Measurements from ENCODE around the gene MCTS1.
"Not testable (repeated sequence)": the region's sequence is repeated elsewhere in the genome, so short reads cannot be mapped to it uniquely, and the experiment has no call there.

MCTS1 gene

GRCh38 chrX:120603707-120604360, at the start of gene MCTS1:
MCTS1 (plus strand) TSS chrX:120604101; CDS start chrX:120604237, 136 bp downstream.
- peak; percentile 89 for DNase-seq

DNA sequence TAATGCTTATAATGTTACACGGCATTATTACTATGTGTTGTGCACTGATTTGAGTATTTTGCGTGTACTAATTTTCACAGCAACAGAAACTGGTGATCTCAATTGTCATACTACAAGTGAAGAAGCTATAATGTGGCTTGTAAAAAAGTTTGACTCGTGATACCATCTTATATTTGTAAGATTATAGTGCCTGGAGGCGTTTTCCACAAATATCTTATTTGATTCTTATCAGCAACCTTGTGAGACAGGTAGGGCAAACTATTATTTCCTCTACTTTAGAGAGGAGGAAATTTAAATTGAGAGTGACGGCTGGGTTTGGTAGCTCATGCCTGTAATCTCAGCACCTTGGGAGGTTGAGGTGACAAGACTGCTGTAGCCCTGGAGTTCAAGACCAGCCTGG, 47.6 kb upstream of the MCTS1 start:
- no peak for DNase-seq

DNA sequence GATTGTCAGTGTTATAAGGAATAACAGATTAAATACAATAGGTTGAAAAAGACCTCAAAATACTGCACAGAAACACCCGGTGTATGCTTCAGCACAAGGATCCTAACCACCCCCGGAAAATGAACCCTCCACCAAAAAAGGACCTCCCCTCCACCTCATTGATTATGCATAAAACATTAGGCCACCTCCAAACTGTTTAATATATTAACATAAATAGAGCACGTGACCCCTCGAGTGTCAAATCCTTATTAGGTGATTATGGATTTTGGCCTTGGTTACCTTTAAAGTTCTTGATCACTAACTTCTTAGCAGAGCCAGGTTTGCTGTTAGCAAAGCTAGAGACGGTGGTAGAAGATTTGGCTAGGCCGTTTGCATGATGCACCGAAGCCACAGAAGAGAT, 44.1 kb upstream of the MCTS1 start:
- DNase-seq = no peak

- DNase-seq = peak; percentile 25
These were observed 43.5 kb upstream of the MCTS1 start for GRCh38 chrX:120560405-120560841.

DNA sequence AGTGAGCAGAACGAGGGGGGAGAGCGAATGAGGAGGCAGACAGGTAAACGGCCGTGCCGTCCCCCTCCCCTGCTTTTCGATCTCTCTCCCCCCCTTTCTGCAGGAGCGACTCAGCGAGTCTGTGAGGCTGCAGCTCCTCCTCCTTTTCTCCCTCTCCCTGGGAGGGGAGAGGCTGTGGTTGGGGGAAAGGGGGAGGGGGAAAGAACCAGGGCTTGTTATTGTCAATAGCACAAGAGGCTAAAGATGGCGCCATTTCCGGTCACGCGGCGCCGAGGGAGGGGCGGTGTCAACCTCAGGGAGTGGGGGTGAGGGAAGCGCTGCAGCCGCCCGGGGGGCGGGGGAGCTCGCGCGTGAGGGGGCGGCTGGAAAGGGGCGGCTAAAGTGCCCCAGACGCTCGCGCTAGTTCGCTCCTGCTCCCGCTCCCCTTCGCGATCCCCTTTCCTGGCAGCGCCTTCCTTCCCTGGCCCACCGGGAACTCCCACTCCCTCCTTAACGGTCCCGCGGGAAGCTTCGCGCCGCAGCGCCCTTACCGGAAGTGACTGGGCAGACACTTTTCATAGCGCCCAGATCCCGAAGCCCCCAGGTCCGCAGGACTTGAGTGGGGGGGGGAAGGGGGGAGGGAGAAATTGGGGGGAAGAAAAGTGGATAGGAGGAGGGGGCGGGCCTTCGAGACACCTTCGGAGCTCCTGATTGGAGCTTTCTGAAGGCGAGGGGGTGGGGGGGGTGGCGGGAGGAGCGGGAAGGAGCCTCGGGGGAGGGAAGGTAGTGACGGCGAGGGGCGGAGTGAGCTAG, 42.9 kb upstream of the MCTS1 start, which contains the start of gene CUL4B:
Gene CUL4B, minus strand, starts transcription at position 121 of the 792 bp plus-strand sequence. CDS start 324 bp downstream, outside the sequence.
- DNase-seq = peak; percentile 92

GRCh38 chrX:120561634-120562568, 42.0 kb upstream of the MCTS1 start:
- no peak for DNase-seq

GRCh38 chrX:120562569-120562926, 41.4 kb upstream of the MCTS1 start:
- no peak for DNase-seq

DNA sequence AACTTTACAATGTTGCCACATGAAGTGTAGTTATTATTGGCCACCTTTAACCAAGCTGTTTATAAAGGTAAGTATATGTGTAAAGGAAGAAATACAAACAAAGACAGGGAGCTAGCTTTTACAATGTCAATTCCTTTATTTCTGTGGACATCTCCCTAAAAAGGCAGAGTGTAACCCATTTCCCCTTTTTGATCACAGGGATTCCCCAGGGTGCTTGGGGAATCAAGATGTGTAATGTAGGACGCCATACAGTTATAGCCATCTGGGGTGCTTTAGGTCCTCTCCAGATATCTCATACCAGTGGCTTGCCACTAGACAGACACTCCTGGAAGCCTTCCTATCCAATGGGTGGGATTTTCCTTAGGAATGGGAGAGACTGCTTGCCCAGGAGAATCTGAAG, 39.0 kb upstream of the MCTS1 start:
- no peak for DNase-seq

- no peak for DNase-seq
These were observed 37.1 kb upstream of the MCTS1 start for GRCh38 chrX:120566817-120567216.

- no peak for DNase-seq
These were observed 35.9 kb upstream of the MCTS1 start for GRCh38 chrX:120568035-120568434.

- DNase-seq = no peak
These were observed 35.3 kb upstream of the MCTS1 start for GRCh38 chrX:120568609-120569008.

GRCh38 chrX:120570011-120570600, 33.8 kb upstream of the MCTS1 start:
- DNase-seq = no peak

- DNase-seq = not testable (repeated sequence)
These were observed 30.1 kb upstream of the MCTS1 start for GRCh38 chrX:120573806-120574205.

GRCh38 chrX:120575379-120576114, 28.4 kb upstream of the MCTS1 start:
- no peak for DNase-seq

GRCh38 chrX:120585702-120586101, 18.2 kb upstream of the MCTS1 start:
- DNase-seq = no peak

DNA sequence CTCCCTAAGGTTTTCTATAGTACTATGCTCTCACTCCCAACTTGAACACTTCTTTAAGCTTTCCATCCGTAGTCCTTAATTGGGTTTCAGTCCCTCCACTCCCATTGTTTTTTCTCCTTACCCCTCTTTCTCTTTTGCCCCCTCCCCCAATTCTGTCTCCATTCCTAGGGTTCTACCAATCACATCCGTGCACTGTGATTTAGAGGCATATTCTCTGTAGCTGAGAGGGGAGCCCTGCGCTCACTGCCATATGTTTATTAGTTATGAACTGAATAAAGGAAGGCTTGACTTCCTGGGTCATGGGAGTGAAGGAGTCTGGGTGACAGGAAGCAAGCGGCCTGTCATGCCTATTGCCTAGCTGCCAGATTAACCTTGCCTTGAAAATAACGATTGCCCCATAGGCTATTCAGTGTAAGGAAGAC, 471 bp downstream of the MCTS1 start:
- peak; percentile 54 for DNase-seq

DNA sequence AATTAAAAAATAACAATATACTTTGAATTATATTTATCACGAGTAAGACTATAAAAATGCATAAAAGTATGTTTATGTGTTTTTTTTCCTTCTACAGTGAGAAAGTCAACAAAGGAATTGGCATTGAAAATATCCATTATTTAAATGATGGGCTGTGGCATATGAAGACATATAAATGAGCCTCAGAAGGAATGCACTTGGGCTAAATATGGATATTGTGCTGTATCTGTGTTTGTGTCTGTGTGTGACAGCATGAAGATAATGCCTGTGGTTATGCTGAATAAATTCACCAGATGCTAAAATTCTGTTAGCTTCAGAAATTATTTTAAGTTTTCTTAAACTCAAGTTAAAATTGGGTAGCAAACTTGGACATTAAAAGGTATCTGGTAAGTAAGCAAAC, 8.2 kb downstream of the MCTS1 start:
- DNase-seq = no peak

GRCh38 chrX:120614816-120615215, 10.9 kb downstream of the MCTS1 start:
- DNase-seq = no peak

- no peak for DNase-seq
These were observed 14.2 kb downstream of the MCTS1 start for GRCh38 chrX:120617996-120618630.

GRCh38 chrX:120625371-120625770, 21.5 kb downstream of the MCTS1 start:
- DNase-seq = no peak

Data from CD4-positive, alpha-beta T cell treated with Interleukin-15 for 1 hour (primary cell).